Endothelial cell (in vitro differentiated cells): ENCODE results near the gene AP3M1. TPM values are rescaled to one million over a fixed set of nuclear protein-coding genes. Genes with fewer than 3 reads are reported as not detected.

Experiments
- DNase-seq: peaks from one replicate; pipeline ENCODE4 v3.0.0; 2021; ENCODE audit warnings: low spot score
- H3K27ac Mint-ChIP-seq: one replicate; pipeline ENCODE4 v1.8.0; 2021; ENCODE audit warnings: mixed read lengths, inconsistent platforms; ENCODE audit not compliant: unreplicated experiment
- H3K27me3 Mint-ChIP-seq: one replicate; pipeline ENCODE4 v1.8.0; 2021; ENCODE audit warnings: mild to moderate bottlenecking, moderate library complexity, mixed read lengths, inconsistent platforms; ENCODE audit not compliant: unreplicated experiment
- H3K36me3 Mint-ChIP-seq: one replicate; pipeline ENCODE4 v1.8.0; 2021; ENCODE audit warnings: mild to moderate bottlenecking, low read depth, mixed read lengths, inconsistent platforms; ENCODE audit not compliant: unreplicated experiment
- H3K4me1 Mint-ChIP-seq: one replicate; pipeline ENCODE4 v1.8.0; 2021; ENCODE audit warnings: mild to moderate bottlenecking, mixed read lengths, inconsistent platforms; ENCODE audit not compliant: unreplicated experiment
- H3K4me3 Mint-ChIP-seq: one replicate; pipeline ENCODE4 v1.8.0; 2021; ENCODE audit warnings: mild to moderate bottlenecking, mixed read lengths, inconsistent platforms; ENCODE audit not compliant: unreplicated experiment
- H3K9me3 Mint-ChIP-seq: one replicate; pipeline ENCODE4 v1.8.0; 2021; ENCODE audit warnings: mixed read lengths, inconsistent platforms; ENCODE audit not compliant: unreplicated experiment
- total RNA-seq: library from RNA; stranded (reverse); fragmentation: NEBNext Ultra II Directional; extraction: Animal tissue kit (Norgen Biotek cat#: 25700); gene quantifications from one replicate; pipeline ENCODE4 v1.2.1, GENCODE V29; 2021; ENCODE audit not compliant: unreplicated experiment
- TF ChIP-seq, protein P1 (sequence below): fragments of 200-600 bp; sonication (generic); IDR thresholded peaks from one replicate; pipeline ENCODE4 v1.5.0; 2021; ENCODE audit warnings: antibody characterized with exemption; ENCODE audit not compliant: unreplicated experiment

AP3M1 gene
- total RNA-seq, 1 donor from 2014 or later, result 43.7 TPM

GRCh38 chr10:74072503-74072902 lies 78.1 kb downstream of the AP3M1 start:
- Mint-ChIP-seq H3K27ac (no peak overlapping the region), H3K4me3 (peak overlapping the region; percentile 40), H3K4me1 (peaks cover 2% of the 10 kb centered on the region), H3K9me3 (no peaks in the 10 kb centered on the region), H3K27me3 (peaks cover 2% of the 10 kb centered on the region), H3K36me3 (peaks cover 27% of the 10 kb centered on the region)
- no peak for DNase-seq
- TF ChIP-seq, protein P1, sequence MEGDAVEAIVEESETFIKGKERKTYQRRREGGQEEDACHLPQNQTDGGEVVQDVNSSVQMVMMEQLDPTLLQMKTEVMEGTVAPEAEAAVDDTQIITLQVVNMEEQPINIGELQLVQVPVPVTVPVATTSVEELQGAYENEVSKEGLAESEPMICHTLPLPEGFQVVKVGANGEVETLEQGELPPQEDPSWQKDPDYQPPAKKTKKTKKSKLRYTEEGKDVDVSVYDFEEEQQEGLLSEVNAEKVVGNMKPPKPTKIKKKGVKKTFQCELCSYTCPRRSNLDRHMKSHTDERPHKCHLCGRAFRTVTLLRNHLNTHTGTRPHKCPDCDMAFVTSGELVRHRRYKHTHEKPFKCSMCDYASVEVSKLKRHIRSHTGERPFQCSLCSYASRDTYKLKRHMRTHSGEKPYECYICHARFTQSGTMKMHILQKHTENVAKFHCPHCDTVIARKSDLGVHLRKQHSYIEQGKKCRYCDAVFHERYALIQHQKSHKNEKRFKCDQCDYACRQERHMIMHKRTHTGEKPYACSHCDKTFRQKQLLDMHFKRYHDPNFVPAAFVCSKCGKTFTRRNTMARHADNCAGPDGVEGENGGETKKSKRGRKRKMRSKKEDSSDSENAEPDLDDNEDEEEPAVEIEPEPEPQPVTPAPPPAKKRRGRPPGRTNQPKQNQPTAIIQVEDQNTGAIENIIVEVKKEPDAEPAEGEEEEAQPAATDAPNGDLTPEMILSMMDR, result no peak

DNA sequence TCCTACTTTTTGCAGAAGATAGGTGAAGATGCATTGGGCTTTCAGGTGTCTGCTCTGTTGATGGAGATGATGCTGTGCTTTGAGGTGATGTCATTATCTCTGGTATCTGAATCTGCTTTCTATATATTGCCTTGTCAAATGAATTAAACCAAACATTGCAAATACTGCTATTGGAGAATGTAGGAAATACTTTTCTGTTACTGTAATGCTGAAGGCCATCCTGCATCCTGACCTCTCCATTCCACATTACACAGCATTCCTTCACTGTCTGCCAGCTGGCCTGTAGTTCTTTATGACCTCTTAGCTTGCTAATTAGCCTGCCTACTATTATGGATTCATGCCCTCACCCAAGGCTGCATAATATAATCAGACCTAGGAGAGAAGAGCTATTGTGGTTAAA lies 79.5 kb downstream of the AP3M1 start:
- TF ChIP-seq, protein P1, result no peak
- Mint-ChIP-seq H3K27ac (peak overlapping the region; percentile 45), H3K36me3 (peaks cover 27% of the 10 kb centered on the region), H3K9me3 (no peaks in the 10 kb centered on the region), H3K27me3 (peaks cover 2% of the 10 kb centered on the region), H3K4me3 (peak overlapping the region; percentile 56), H3K4me1 (peaks cover 2% of the 10 kb centered on the region)
- DNase-seq, result no peak

Other genes starting within 250 kb of the AP3M1 start
- gene PLAU, start 239.7 kb downstream of the AP3M1 start, total RNA-seq, result 19.5 TPM
- 200 TPM for gene VCL, start 152.7 kb downstream of the AP3M1 start, total RNA-seq
- gene ADK, start 393 bp upstream of the AP3M1 start, total RNA-seq, result 13.1 TPM